K562 (cell line): Measurements from ENCODE around the gene GNAZ. TPM values are rescaled to one million over a fixed set of nuclear protein-coding genes. Genes with fewer than 3 reads are reported as not detected.
A peak's percentile ranks its signal among the peaks of the same experiment; 100 is the strongest.

ENCODE experiments used
- JUND ChIP-seq, 2 experiments: IDR thresholded peaks; 2 replicates in 1 of 2; 3 replicates in 1 of 2; pipeline ENCODE4 v1.6.1; 2011; ENCODE audit warnings: borderline replicate concordance in 2 of 2, low read depth in 2 of 2, low read length in 2 of 2, improper control_type of control experiment in 1 of 2, missing biosample characterization in 1 of 2, missing genetic modification characterization in 1 of 2, missing genetic modification reagents in 1 of 2
- RAD21 ChIP-seq, 2 experiments: fragments of 250-450 bp in 1 of 2; fragments of 450-650 bp in 1 of 2; sonication (Bioruptor Pico) in 1 of 2; formaldehyde crosslinking in 1 of 2; IDR thresholded peaks in 1 of 2; conservative IDR thresholded peaks in 1 of 2; 2 replicates each; pipeline versions ENCODE4 v1.4.0 to v1.8.0; 2020 to 2022; ENCODE audit warnings: mild to moderate bottlenecking in 2 of 2, moderate library complexity in 1 of 2
- polyA plus RNA-seq, 8 experiments: library from polyadenylated mRNA; depleted of rRNA in 4 of 8; stranded (reverse) in 5 of 8; unstranded in 3 of 8; fragments of >200 nt; fragmentation: Nextera tagmentation in 2 of 8; fragmentation: Illumina TruSeq in 1 of 8; extraction: Ambion mirVana in 2 of 8; extraction: Trizol in 1 of 8; gene quantifications; 2 replicates each; pipeline versions ENCODE4 v1.2.1 to v1.2.3, GENCODE V29; 2011 to 2014; ENCODE audit warnings: inconsistent platforms in 1 of 8, missing spikeins in 1 of 8
- total RNA-seq, 7 experiments: library from RNA; depleted of rRNA in 6 of 7; stranded (reverse); fragments of >200 nt in 6 of 7; fragmentation: Illumina TruSeq in 2 of 7; extraction: Trizol in 2 of 7; gene quantifications; 2 replicates each; pipeline versions ENCODE4 v1.2.1 to v1.2.3, GENCODE V29; 2011 to 2021; ENCODE audit warnings: low replicate concordance in 1 of 7
- TF ChIP-seq, protein P1 (sequence below): fragments of 150-350 bp; IDR thresholded peaks from 2 replicates; pipeline ENCODE4 v1.6.1; 2014; ENCODE audit warnings: low read depth, mild to moderate bottlenecking, low read length, borderline replicate concordance

Gene GNAZ
- total and polyA plus RNA-seq, 9 of the 15 experiments (the other 6 are each of a cell fraction or from before 2014, with no cell fraction given) = 0.04 to 0.22 (median 0.13) TPM; not detected in 3

- TF ChIP-seq, protein P1, sequence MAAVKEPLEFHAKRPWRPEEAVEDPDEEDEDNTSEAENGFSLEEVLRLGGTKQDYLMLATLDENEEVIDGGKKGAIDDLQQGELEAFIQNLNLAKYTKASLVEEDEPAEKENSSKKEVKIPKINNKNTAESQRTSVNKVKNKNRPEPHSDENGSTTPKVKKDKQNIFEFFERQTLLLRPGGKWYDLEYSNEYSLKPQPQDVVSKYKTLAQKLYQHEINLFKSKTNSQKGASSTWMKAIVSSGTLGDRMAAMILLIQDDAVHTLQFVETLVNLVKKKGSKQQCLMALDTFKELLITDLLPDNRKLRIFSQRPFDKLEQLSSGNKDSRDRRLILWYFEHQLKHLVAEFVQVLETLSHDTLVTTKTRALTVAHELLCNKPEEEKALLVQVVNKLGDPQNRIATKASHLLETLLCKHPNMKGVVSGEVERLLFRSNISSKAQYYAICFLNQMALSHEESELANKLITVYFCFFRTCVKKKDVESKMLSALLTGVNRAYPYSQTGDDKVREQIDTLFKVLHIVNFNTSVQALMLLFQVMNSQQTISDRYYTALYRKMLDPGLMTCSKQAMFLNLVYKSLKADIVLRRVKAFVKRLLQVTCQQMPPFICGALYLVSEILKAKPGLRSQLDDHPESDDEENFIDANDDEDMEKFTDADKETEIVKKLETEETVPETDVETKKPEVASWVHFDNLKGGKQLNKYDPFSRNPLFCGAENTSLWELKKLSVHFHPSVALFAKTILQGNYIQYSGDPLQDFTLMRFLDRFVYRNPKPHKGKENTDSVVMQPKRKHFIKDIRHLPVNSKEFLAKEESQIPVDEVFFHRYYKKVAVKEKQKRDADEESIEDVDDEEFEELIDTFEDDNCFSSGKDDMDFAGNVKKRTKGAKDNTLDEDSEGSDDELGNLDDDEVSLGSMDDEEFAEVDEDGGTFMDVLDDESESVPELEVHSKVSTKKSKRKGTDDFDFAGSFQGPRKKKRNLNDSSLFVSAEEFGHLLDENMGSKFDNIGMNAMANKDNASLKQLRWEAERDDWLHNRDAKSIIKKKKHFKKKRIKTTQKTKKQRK = peak; percentile 17; the same call in 1 of the 2 replicates
- TF ChIP-seq JUND (IDR thresholded peaks at IDR 0.05; ENCODE audit: borderline replicate concordance, low read depth, low read length) (peak; percentile 26; the same call in 1 of the 2 replicates), JUND (tag; IDR thresholded peaks at IDR 0.05; ENCODE audit: borderline replicate concordance, low read depth, low read length) (no peak), RAD21 (CRISPR knock-in tag; conservative IDR thresholded peaks at IDR 0.05 in 1 of 2, IDR thresholded peaks at IDR 0.05 in 1 of 2) (peak in 1 of 2 experiments; percentile 69; a peak in 2 of 4 replicates)
These were observed 86.0 kb downstream of the GNAZ start (continued) for GRCh38 chr22:23156286-23156685.
